HepG2 (cell line): ENCODE data around the gene FITM1. TPM values are rescaled to one million over a fixed set of nuclear protein-coding genes. Genes with fewer than 3 reads are reported as not detected.
A peak's percentile ranks its signal among the peaks of the same experiment; 100 is the strongest.

Source experiments
- ARNT ChIP-seq: fragments of 450-650 bp; IDR thresholded peaks from 2 replicates; pipeline ENCODE4 v1.6.1; 2017
- ESRRA ChIP-seq: sonication (generic); formaldehyde crosslinking; IDR thresholded peaks from 2 replicates; pipeline ENCODE4 v1.5.1; 2020; ENCODE audit warnings: mild to moderate bottlenecking, low read depth, missing genetic modification reagents
- GLI4 ChIP-seq: sonication (generic); formaldehyde crosslinking; IDR thresholded peaks from 2 replicates; pipeline ENCODE4 v1.5.1; 2020; ENCODE audit warnings: missing genetic modification reagents, mild to moderate bottlenecking, moderate library complexity, borderline replicate concordance
- HNF1A ChIP-seq, 2 experiments: sonication (generic) in 1 of 2; formaldehyde crosslinking in 1 of 2; IDR thresholded peaks; 2 replicates each; pipeline versions ENCODE4 v1.4.0 to v1.6.1; 2016 to 2020; ENCODE audit warnings: borderline replicate concordance in 1 of 2, low read depth in 1 of 2, mild to moderate bottlenecking in 1 of 2, missing genetic modification reagents in 1 of 2
- NFE2L1 ChIP-seq: sonication (generic); formaldehyde crosslinking; IDR thresholded peaks from 2 replicates; pipeline ENCODE4 v1.4.0; 2020; ENCODE audit warnings: missing genetic modification reagents, mild to moderate bottlenecking, borderline replicate concordance
- SCMH1 ChIP-seq: sonication (generic); formaldehyde crosslinking; IDR thresholded peaks from 2 replicates; pipeline ENCODE4 v1.9.0; 2021; ENCODE audit warnings: missing genetic modification reagents, mild to moderate bottlenecking, borderline replicate concordance
- ZBTB4 ChIP-seq: sonication (generic); formaldehyde crosslinking; IDR thresholded peaks from 2 replicates; pipeline ENCODE4 v1.4.0; 2020; ENCODE audit warnings: missing genetic modification reagents, mild to moderate bottlenecking, borderline replicate concordance
- ZFP37 ChIP-seq: sonication (generic); formaldehyde crosslinking; IDR thresholded peaks from 2 replicates; pipeline ENCODE4 v1.4.0; 2020; ENCODE audit warnings: missing genetic modification reagents, borderline replicate concordance
- ZNF160 ChIP-seq: sonication (generic); formaldehyde crosslinking; IDR thresholded peaks from 2 replicates; pipeline ENCODE4 v1.8.0; 2022; ENCODE audit warnings: mild to moderate bottlenecking, inconsistent platforms, missing genetic modification reagents
- ZNF256 ChIP-seq: sonication (generic); formaldehyde crosslinking; conservative IDR thresholded peaks from 2 replicates; pipeline ENCODE4 v1.4.0; 2020; ENCODE audit warnings: missing genetic modification reagents
- ZNF3 ChIP-seq: IDR thresholded peaks from 2 replicates; pipeline ENCODE4 v1.7.0; 2017; ENCODE audit warnings: inconsistent platforms
- ZNF329 ChIP-seq: sonication (generic); formaldehyde crosslinking; IDR thresholded peaks from 2 replicates; pipeline ENCODE4 v1.9.0; 2021; ENCODE audit warnings: low read depth, mild to moderate bottlenecking, missing genetic modification reagents
- polyA plus RNA-seq, 8 experiments: library from polyadenylated mRNA; depleted of rRNA in 3 of 8; stranded (reverse) in 7 of 8; unstranded in 1 of 8; fragments of >200 nt; fragmentation: Illumina TruSeq in 4 of 8; extraction: Trizol in 4 of 8; gene quantifications; 2 replicates each; pipeline versions ENCODE4 v1.2.1 to v1.2.3, GENCODE V29; 2011 to 2016; ENCODE audit warnings: low read depth in 4 of 8, missing spikeins in 1 of 8, mixed read lengths in 1 of 8; ENCODE audit not compliant: insufficient read depth in 1 of 8
- total RNA-seq, 5 experiments: library from RNA; depleted of rRNA; stranded (reverse); fragments of >200 nt; fragmentation: Illumina TruSeq; extraction: Trizol; gene quantifications; 2 replicates each; pipeline ENCODE4 v1.2.3, GENCODE V29; 2016; ENCODE audit warnings: low read depth in 1 of 5
- TF ChIP-seq, protein P1 (sequence below): sonication (generic); formaldehyde crosslinking; IDR thresholded peaks from 2 replicates; pipeline ENCODE4 v1.4.0; 2020; ENCODE audit warnings: missing genetic modification reagents

FITM1 gene
- total and polyA plus RNA-seq, 2 of the 13 experiments (the other 11 are each of a cell fraction or from before 2014, with no cell fraction given), result 2.7 to 5.8 TPM

GRCh38 chr14:24113801-24114531 lies 16.5 kb upstream of the FITM1 start (continued):
- TF ChIP-seq, protein P1, sequence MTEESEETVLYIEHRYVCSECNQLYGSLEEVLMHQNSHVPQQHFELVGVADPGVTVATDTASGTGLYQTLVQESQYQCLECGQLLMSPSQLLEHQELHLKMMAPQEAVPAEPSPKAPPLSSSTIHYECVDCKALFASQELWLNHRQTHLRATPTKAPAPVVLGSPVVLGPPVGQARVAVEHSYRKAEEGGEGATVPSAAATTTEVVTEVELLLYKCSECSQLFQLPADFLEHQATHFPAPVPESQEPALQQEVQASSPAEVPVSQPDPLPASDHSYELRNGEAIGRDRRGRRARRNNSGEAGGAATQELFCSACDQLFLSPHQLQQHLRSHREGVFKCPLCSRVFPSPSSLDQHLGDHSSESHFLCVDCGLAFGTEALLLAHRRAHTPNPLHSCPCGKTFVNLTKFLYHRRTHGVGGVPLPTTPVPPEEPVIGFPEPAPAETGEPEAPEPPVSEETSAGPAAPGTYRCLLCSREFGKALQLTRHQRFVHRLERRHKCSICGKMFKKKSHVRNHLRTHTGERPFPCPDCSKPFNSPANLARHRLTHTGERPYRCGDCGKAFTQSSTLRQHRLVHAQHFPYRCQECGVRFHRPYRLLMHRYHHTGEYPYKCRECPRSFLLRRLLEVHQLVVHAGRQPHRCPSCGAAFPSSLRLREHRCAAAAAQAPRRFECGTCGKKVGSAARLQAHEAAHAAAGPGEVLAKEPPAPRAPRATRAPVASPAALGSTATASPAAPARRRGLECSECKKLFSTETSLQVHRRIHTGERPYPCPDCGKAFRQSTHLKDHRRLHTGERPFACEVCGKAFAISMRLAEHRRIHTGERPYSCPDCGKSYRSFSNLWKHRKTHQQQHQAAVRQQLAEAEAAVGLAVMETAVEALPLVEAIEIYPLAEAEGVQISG (CRISPR knock-in tag), result peak; percentile 96
- TF ChIP-seq GLI4 (CRISPR knock-in tag), result peak; percentile 98; the same call in 1 of the 2 replicates
- peak; percentile 83; the same call in 1 of the 2 replicates for TF ChIP-seq ZNF329 (CRISPR knock-in tag)
- TF ChIP-seq ZFP37, result peak; percentile 90
- TF ChIP-seq ARNT, result no peak
- TF ChIP-seq ZNF160, result peak; percentile 95
- no peak for TF ChIP-seq SCMH1 (CRISPR knock-in tag)
- TF ChIP-seq HNF1A (IDR thresholded peaks at IDR 0.05; ENCODE audit: low read depth), result peak; percentile 98
- TF ChIP-seq HNF1A (CRISPR knock-in tag; IDR thresholded peaks at IDR 0.05; ENCODE audit: borderline replicate concordance), result peak; percentile 100
- TF ChIP-seq ESRRA (CRISPR knock-in tag), result peak; percentile 100
- TF ChIP-seq ZNF3 (CRISPR knock-in tag), result no peak
- TF ChIP-seq ZNF256 (CRISPR knock-in tag), result 0 out of 2 replicates have a peak, but pooled peaks have one; percentile 78
- peak; percentile 98 for TF ChIP-seq ZBTB4 (CRISPR knock-in tag)
- TF ChIP-seq NFE2L1 (CRISPR knock-in tag), result no peak
